HepG2 (cell line): ENCODE data around the gene SYMPK. TPM values are rescaled to one million over a fixed set of nuclear protein-coding genes. Genes with fewer than 3 reads are reported as not detected.
A peak's percentile ranks its signal among the peaks of the same experiment; 100 is the strongest.

Experiments
- BRCA1 ChIP-seq: sonication (generic); formaldehyde crosslinking; IDR thresholded peaks from 2 replicates; pipeline ENCODE4 v1.4.0; 2020; ENCODE audit warnings: missing genetic modification reagents
- CERS6 ChIP-seq: sonication (generic); formaldehyde crosslinking; IDR thresholded peaks from 2 replicates; pipeline ENCODE4 v1.5.0; 2020; ENCODE audit warnings: missing genetic modification reagents
- NFE2L2 ChIP-seq: fragments of 150-350 bp; IDR thresholded peaks from 2 replicates; pipeline ENCODE4 v1.6.1; 2014; ENCODE audit warnings: low read length
- PAWR ChIP-seq: sonication (generic); formaldehyde crosslinking; IDR thresholded peaks from 2 replicates; pipeline ENCODE4 v1.4.0; 2020; ENCODE audit warnings: missing genetic modification reagents, mild to moderate bottlenecking, borderline replicate concordance
- RARA ChIP-seq: IDR thresholded peaks from 2 replicates; pipeline ENCODE4 v1.6.1; 2016; ENCODE audit warnings: missing genetic modification reagents, missing compliant biosample characterization
- RERE ChIP-seq: IDR thresholded peaks from 2 replicates; pipeline ENCODE4 v1.6.1; 2016; ENCODE audit warnings: low read depth, missing genetic modification reagents, missing compliant biosample characterization
- ZBED4 ChIP-seq: sonication (generic); formaldehyde crosslinking; IDR thresholded peaks from 2 replicates; pipeline ENCODE4 v1.4.0; 2020; ENCODE audit warnings: missing genetic modification reagents, borderline replicate concordance
- ZFX ChIP-seq: sonication (generic); formaldehyde crosslinking; IDR thresholded peaks from 2 replicates; pipeline ENCODE4 v1.4.0; 2020; ENCODE audit warnings: mild to moderate bottlenecking, low read depth, missing genetic modification reagents, moderate library complexity
- ZHX2 ChIP-seq, 2 experiments: sonication (generic) in 1 of 2; formaldehyde crosslinking in 1 of 2; IDR thresholded peaks; 2 replicates each; pipeline versions ENCODE4 v1.6.1 to v1.9.0; 2014 to 2022; ENCODE audit warnings: antibody characterized with exemption in 1 of 2, borderline replicate concordance in 1 of 2, inconsistent platforms in 1 of 2, low read depth in 1 of 2, missing genetic modification reagents in 1 of 2
- ZNF441 ChIP-seq: sonication (generic); formaldehyde crosslinking; IDR thresholded peaks from 2 replicates; pipeline ENCODE4 v1.7.0; 2021; ENCODE audit warnings: missing genetic modification reagents, borderline replicate concordance
- ZNF557 ChIP-seq: sonication (generic); formaldehyde crosslinking; IDR thresholded peaks from 2 replicates; pipeline ENCODE4 v1.4.0; 2020; ENCODE audit warnings: missing genetic modification reagents
- ZNF644 ChIP-seq: IDR thresholded peaks from 2 replicates; pipeline ENCODE4 v1.6.1; 2016; ENCODE audit warnings: low read depth
- ZSCAN22 ChIP-seq: sonication (generic); formaldehyde crosslinking; IDR thresholded peaks from 2 replicates; pipeline ENCODE4 v1.4.0; 2020; ENCODE audit warnings: mild to moderate bottlenecking, missing genetic modification reagents
- polyA plus RNA-seq, 8 experiments: library from polyadenylated mRNA; depleted of rRNA in 3 of 8; stranded (reverse) in 7 of 8; unstranded in 1 of 8; fragments of >200 nt; fragmentation: Illumina TruSeq in 4 of 8; extraction: Trizol in 4 of 8; gene quantifications; 2 replicates each; pipeline versions ENCODE4 v1.2.1 to v1.2.3, GENCODE V29; 2011 to 2016; ENCODE audit warnings: low read depth in 4 of 8, missing spikeins in 1 of 8, mixed read lengths in 1 of 8; ENCODE audit not compliant: insufficient read depth in 1 of 8
- total RNA-seq, 5 experiments: library from RNA; depleted of rRNA; stranded (reverse); fragments of >200 nt; fragmentation: Illumina TruSeq; extraction: Trizol; gene quantifications; 2 replicates each; pipeline ENCODE4 v1.2.3, GENCODE V29; 2016; ENCODE audit warnings: low read depth in 1 of 5

Gene SYMPK
- total and polyA plus RNA-seq, 2 of the 13 experiments (the other 11 are each of a cell fraction or from before 2014, with no cell fraction given) = 21.9 to 55.7 TPM

GRCh38 chr19:45767410-45767880 is 95.5 kb downstream of the SYMPK start (continued):
- TF ChIP-seq ZBED4 (CRISPR knock-in tag) (no peak), ZHX2 (IDR thresholded peaks at IDR 0.05; ENCODE audit: low read depth) (no peak), ZHX2 (CRISPR knock-in tag; IDR thresholded peaks at IDR 0.05; ENCODE audit: borderline replicate concordance) (0 out of 2 replicates have a peak, but pooled peaks have one; percentile 1), ZNF557 (CRISPR knock-in tag) (0 out of 2 replicates have a peak, but pooled peaks have one; percentile 11), ZFX (CRISPR knock-in tag) (no peak; the same call in 1 of the 2 replicates), ZNF441 (CRISPR knock-in tag) (no peak), RARA (no peak), ZSCAN22 (no peak), BRCA1 (CRISPR knock-in tag) (no peak), NFE2L2 (no peak), ZNF644 (CRISPR knock-in tag) (no peak), CERS6 (CRISPR knock-in tag) (no peak), RERE (CRISPR knock-in tag) (no peak), PAWR (CRISPR knock-in tag) (no peak)
